ENCODE data around the gene SMYD3. TPM values are rescaled to one million over a fixed set of nuclear protein-coding genes. Genes with fewer than 3 reads are reported as not detected.

Gene SMYD3
- total and polyA plus RNA-seq, 2 donors (not counting 3 experiments of a cell fraction or from before 2014, with no cell fraction given) = 16.0 to 32.1 TPM

DNA sequence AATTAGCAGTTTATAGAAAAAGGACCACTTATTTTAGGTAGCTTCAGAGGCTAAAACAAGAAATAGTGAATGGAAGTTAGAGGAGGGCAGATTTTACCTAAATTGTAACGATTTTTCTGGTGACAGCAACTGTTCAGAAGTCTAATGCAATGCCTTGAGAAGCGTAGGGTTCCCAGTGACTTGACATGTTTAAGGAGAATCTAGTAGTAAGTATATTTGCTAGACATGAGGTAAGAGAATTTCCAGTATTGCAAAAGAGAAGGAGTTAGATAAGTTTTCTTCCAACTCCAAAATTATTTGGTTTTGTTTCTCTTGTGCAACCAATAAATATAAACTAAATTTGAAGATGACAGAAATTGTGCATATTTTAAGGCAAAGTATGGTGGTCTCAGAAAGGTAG lies 140.0 kb downstream of the SMYD3 start:
- H3K9ac ChIP-seq (replicated peaks; ENCODE audit: extremely low read depth, insufficient read depth, low read length) = no peak overlapping the region
- H3K27me3 ChIP-seq (ENCODE audit: control insufficient read depth in 2 of 2, insufficient read depth in 2 of 2, low read length in 2 of 2) = no peaks in the 10 kb centered on the region
- intact Hi-C loops (cut with micrococcal nuclease) (no loop called here), dilution Hi-C loops (cut with MboI; ENCODE audit: extremely low pct_ligation_motif_present, low sequenced_read_pairs) (no loop called here)
- FAIRE-seq = no peak
- H3K9me1 ChIP-seq (replicated peaks; ENCODE audit: control insufficient read depth, extremely low read depth, insufficient read depth, low read length) = no peaks in the 10 kb centered on the region
- no peak for DNase-seq (ENCODE audit: low read depth, low spot score)
- no TSS peak for BruUV-seq (replicated peaks)
- no peaks in the 10 kb centered on the region for H3K4me1 ChIP-seq (ENCODE audit: control insufficient read depth, extremely low read depth, insufficient read depth, low read length)
- H3K4me2 ChIP-seq (ENCODE audit: insufficient read depth, low read length) = no peak overlapping the region
- no peak overlapping the region for H2AFZ ChIP-seq (ENCODE audit: low read depth, low read length)
- TF ChIP-seq POLR2AphosphoS5 (IDR thresholded peaks at IDR 0.05; ENCODE audit: insufficient read depth, low read depth, low read length) = no peak
- no peak for TF ChIP-seq GATA2 (IDR thresholded peaks at IDR 0.05; ENCODE audit: insufficient read depth, insufficient read length, low read depth, low read length)
- TF ChIP-seq POLR2A (IDR thresholded peaks at IDR 0.05; ENCODE audit: low read depth, low read length) = no peak
- TF ChIP-seq JUN (IDR thresholded peaks at IDR 0.05; ENCODE audit: borderline replicate concordance, insufficient read depth, insufficient read length, low read depth) = no peak
- no peak for TF ChIP-seq CTCF (IDR thresholded peaks at IDR 0.05; ENCODE audit: extremely low read depth in 1 of 2, insufficient read depth in 1 of 2, low read depth in 1 of 2, low read length in 2 of 2)
- no peak for TF ChIP-seq FOS (IDR thresholded peaks at IDR 0.05; ENCODE audit: borderline replicate concordance, insufficient read depth, low read length)
- no peak for TF ChIP-seq MYC (IDR thresholded peaks at IDR 0.05; ENCODE audit: low read depth, low read length)
- TF ChIP-seq, protein P1, sequence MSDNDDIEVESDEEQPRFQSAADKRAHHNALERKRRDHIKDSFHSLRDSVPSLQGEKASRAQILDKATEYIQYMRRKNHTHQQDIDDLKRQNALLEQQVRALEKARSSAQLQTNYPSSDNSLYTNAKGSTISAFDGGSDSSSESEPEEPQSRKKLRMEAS (IDR thresholded peaks at IDR 0.05; ENCODE audit: insufficient read depth, insufficient read length) = no peak
- TF ChIP-seq EZH2 (IDR thresholded peaks at IDR 0.05; ENCODE audit: borderline replicate concordance, low read depth, low read length, severe bottlenecking) = no peak
- no peaks in the 10 kb centered on the region for H3K36me3 ChIP-seq (ENCODE audit: control insufficient read depth in 2 of 2, extremely low read depth in 1 of 2, insufficient read depth in 2 of 2, low read length in 2 of 2)
- H3K27ac ChIP-seq (ENCODE audit: insufficient read depth, low read depth, low read length) = no peak overlapping the region
- no peaks in the 10 kb centered on the region for H3K9me3 ChIP-seq (replicated peaks; ENCODE audit: control insufficient read depth, insufficient read depth, low read length)
- CTCF ChIA-PET = no interaction called here
- no peaks in the 10 kb centered on the region for H3K79me2 ChIP-seq (ENCODE audit: control insufficient read depth, insufficient read depth, low read length)
- POLR2A ChIA-PET = no interaction called here
- no peaks in the 10 kb centered on the region for H4K20me1 ChIP-seq (replicated peaks; ENCODE audit: control insufficient read depth, extremely low read depth, insufficient read depth, low read length)
- no peak overlapping the region for H3K4me3 ChIP-seq (replicated peaks in 1 of 3; ENCODE audit: insufficient read depth in 1 of 3, low read depth in 1 of 3, low read length in 3 of 3)
